HepG2 (cell line): ENCODE results near the gene SDE2.

ENCODE experiments used
- CEBPB ChIP-seq: IDR thresholded peaks from 2 replicates; pipeline ENCODE4 v1.6.1; 2011; ENCODE audit warnings: low read depth, low read length, improper control_type of control experiment, borderline replicate concordance
- ZBTB7A ChIP-seq: sonication (generic); formaldehyde crosslinking; IDR thresholded peaks from 2 replicates; pipeline ENCODE4 v1.8.0; 2022; ENCODE audit warnings: mild to moderate bottlenecking, missing genetic modification reagents

- TF ChIP-seq CEBPB (no peak), ZBTB7A (no peak)
Measured at GRCh38 chr1:225950905-225951497, 48.1 kb downstream of the SDE2 start.
